ENCODE data around the gene YIPF1.
"Not testable (repeated sequence)": the region's sequence is repeated elsewhere in the genome, so short reads cannot be mapped to it uniquely, and the experiment has no call there.

The YIPF1 gene

GRCh38 chr1:53893999-53894636 lies 4.5 kb upstream of the YIPF1 start, which contains the start of gene DIO1:
Gene DIO1, plus strand, starts transcription at chr1:53894187. Its CDS starts 24 bp downstream, at chr1:53894211.
- no peak for FAIRE-seq
- DNase-seq (ENCODE audit: insufficient read length), result no peak
- TF ChIP-seq POLR2AphosphoS5 (IDR thresholded peaks at IDR 0.05; ENCODE audit: low read depth, low read length), result no peak
- TF ChIP-seq POLR2A (IDR thresholded peaks at IDR 0.05; ENCODE audit: low read depth, low read length), result no peak
- no peak for TF ChIP-seq TAF1 (IDR thresholded peaks at IDR 0.05; ENCODE audit: borderline replicate concordance, low read depth, low read length)

DNA sequence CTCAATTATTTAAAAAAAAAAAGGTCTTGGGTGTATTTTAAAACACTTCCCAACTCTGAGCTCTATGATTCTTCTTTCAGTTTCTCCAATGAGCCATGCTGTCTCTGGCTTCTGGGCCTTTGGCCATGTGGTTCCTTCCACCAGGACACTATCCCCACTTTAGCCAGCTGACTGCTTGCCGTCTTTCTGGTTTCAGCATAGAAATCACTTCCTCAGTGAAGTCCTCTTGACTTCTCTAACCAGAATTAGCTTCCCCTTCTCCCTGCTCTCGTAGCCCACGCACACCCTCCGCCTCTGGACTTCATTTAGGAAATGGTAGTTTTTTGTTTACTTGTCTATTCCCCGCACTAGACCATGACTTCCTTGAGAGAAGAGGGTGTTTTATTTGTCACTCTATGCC lies 3.3 kb upstream of the YIPF1 start:
- FAIRE-seq (no peak), DNase-seq (ENCODE audit: insufficient read length) (no peak)
- TF ChIP-seq POLR2AphosphoS5 (IDR thresholded peaks at IDR 0.05; ENCODE audit: low read depth, low read length), result no peak
- TF ChIP-seq POLR2A (IDR thresholded peaks at IDR 0.05; ENCODE audit: low read depth, low read length), result no peak
- TF ChIP-seq TAF1 (IDR thresholded peaks at IDR 0.05; ENCODE audit: borderline replicate concordance, low read depth, low read length), result no peak

GRCh38 chr1:53891678-53892077 lies 2.1 kb upstream of the YIPF1 start:
- FAIRE-seq (no peak), DNase-seq (ENCODE audit: insufficient read length) (no peak)
- TF ChIP-seq TAF1 (IDR thresholded peaks at IDR 0.05; ENCODE audit: borderline replicate concordance, low read depth, low read length) (no peak), POLR2AphosphoS5 (IDR thresholded peaks at IDR 0.05; ENCODE audit: low read depth, low read length) (no peak), POLR2A (IDR thresholded peaks at IDR 0.05; ENCODE audit: low read depth, low read length) (no peak)

GRCh38 chr1:53891018-53891417 lies 1.4 kb upstream of the YIPF1 start:
- FAIRE-seq, result peak; percentile 24
- TF ChIP-seq POLR2AphosphoS5 (IDR thresholded peaks at IDR 0.05; ENCODE audit: low read depth, low read length) (no peak), TAF1 (IDR thresholded peaks at IDR 0.05; ENCODE audit: borderline replicate concordance, low read depth, low read length) (no peak), POLR2A (IDR thresholded peaks at IDR 0.05; ENCODE audit: low read depth, low read length) (no peak)
- DNase-seq (ENCODE audit: insufficient read length), result no peak

DNA sequence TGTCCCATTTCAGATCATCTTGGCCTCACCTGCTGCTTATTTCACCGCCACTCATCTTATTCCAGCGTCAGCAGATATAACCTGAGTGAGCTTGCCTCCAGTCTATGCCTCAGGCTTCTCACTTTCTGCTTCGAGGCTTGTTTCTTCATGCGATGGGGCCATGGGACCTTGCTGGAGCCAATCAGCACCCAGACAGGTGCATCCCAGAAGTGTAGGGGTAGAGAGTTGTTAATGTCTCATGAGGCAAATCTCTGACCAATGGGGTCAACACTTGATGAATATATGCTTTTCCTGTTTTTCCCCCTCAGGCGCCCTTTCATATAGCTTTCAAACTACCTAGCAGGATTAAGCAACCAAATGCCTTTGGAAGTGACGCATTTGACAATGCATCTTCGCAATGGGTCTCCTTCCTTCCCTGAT lies 935 bp upstream of the YIPF1 start:
- FAIRE-seq, result no peak
- no peak for DNase-seq (ENCODE audit: insufficient read length)

GRCh38 chr1:53888681-53889080 lies 916 bp downstream of the YIPF1 start:
- TF ChIP-seq POLR2AphosphoS5 (IDR thresholded peaks at IDR 0.05; ENCODE audit: low read depth, low read length), result no peak
- no peak for TF ChIP-seq TAF1 (IDR thresholded peaks at IDR 0.05; ENCODE audit: borderline replicate concordance, low read depth, low read length)
- no peak for TF ChIP-seq POLR2A (IDR thresholded peaks at IDR 0.05; ENCODE audit: low read depth, low read length)
- DNase-seq (ENCODE audit: insufficient read length) (no peak), FAIRE-seq (no peak)

More for the DNA sequence above, 935 bp upstream of the YIPF1 start:
- TF ChIP-seq POLR2AphosphoS5 (IDR thresholded peaks at IDR 0.05; ENCODE audit: low read depth, low read length) (no peak), TAF1 (IDR thresholded peaks at IDR 0.05; ENCODE audit: borderline replicate concordance, low read depth, low read length) (no peak), POLR2A (IDR thresholded peaks at IDR 0.05; ENCODE audit: low read depth, low read length) (no peak)

GRCh38 chr1:53883600-53883999 lies 6.0 kb downstream of the YIPF1 start:
- not testable (repeated sequence) for DNase-seq (ENCODE audit: insufficient read length); FAIRE-seq

GRCh38 chr1:53881853-53882252 lies 7.7 kb downstream of the YIPF1 start:
- not testable (repeated sequence) for DNase-seq (ENCODE audit: insufficient read length); FAIRE-seq

DNA sequence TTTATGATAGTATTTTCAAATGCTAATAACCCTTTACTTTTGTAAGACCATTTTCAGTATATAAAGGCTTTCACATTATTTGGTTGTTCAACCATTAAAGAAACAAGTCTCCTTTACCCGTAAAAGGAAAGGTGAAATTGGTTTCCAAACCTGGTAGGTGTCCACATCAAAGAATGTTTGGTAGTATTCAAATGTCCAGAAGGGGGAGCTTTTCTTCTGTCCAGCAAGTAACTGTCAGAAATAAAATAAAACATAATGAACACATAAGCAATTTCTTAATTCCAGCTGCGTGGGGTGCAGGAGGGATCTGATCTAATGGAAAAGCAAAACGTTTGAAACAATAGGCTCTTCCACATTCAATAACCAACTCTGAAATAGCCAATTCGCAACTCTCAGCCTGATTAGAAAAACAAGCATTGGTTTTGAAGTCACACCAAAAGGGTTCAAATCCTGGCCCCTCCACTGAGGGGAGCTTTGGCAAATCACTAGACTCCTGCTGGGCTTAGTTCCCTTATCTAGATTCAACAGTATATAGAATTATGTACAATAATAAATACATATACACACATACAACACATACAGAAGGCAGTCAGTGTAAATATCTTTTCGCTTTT lies 11.0 kb downstream of the YIPF1 start:
- DNase-seq (ENCODE audit: insufficient read length) (no peak), FAIRE-seq (no peak)
- TF ChIP-seq POLR2AphosphoS5 (IDR thresholded peaks at IDR 0.05; ENCODE audit: low read depth, low read length) (no peak), POLR2A (IDR thresholded peaks at IDR 0.05; ENCODE audit: low read depth, low read length) (no peak), TAF1 (IDR thresholded peaks at IDR 0.05; ENCODE audit: borderline replicate concordance, low read depth, low read length) (no peak)

- not testable (repeated sequence) for FAIRE-seq; DNase-seq (ENCODE audit: insufficient read length)
Observed at GRCh38 chr1:53875150-53875549, 14.4 kb downstream of the YIPF1 start.

GRCh38 chr1:53871773-53872484 lies 17.7 kb downstream of the YIPF1 start:
- TF ChIP-seq POLR2AphosphoS5 (IDR thresholded peaks at IDR 0.05; ENCODE audit: low read depth, low read length) (no peak), TAF1 (IDR thresholded peaks at IDR 0.05; ENCODE audit: borderline replicate concordance, low read depth, low read length) (no peak)
- FAIRE-seq, result no peak

GRCh38 chr1:53871221-53871620 lies 18.4 kb downstream of the YIPF1 start:
- no peak for DNase-seq (ENCODE audit: insufficient read length)
- no peak for TF ChIP-seq POLR2AphosphoS5 (IDR thresholded peaks at IDR 0.05; ENCODE audit: low read depth, low read length)
- no peak for TF ChIP-seq TAF1 (IDR thresholded peaks at IDR 0.05; ENCODE audit: borderline replicate concordance, low read depth, low read length)
- TF ChIP-seq POLR2A (IDR thresholded peaks at IDR 0.05; ENCODE audit: low read depth, low read length), result no peak
- FAIRE-seq, result no peak

More at GRCh38 chr1:53871773-53872484, 17.7 kb downstream of the YIPF1 start:
- DNase-seq (ENCODE audit: insufficient read length), result no peak

Measured in GM12892 (cell line).